OCI-LY1 (cell line): Measurements from ENCODE around the gene SLC46A3.

Source experiments
- H2AFZ ChIP-seq: fragments of 200-600 bp; sonication (generic), shearing (Covaris generic); 2 replicates; pipeline ENCODE4 v1.6.0; 2014; ENCODE audit warnings: antibody characterized with exemption, mild to moderate bottlenecking, low read length
- H3F3A ChIP-seq: fragments of 200-600 bp; sonication (generic), shearing (Covaris generic); 2 replicates; pipeline ENCODE4 v1.6.0; 2014; ENCODE audit warnings: mild to moderate bottlenecking, antibody characterized with exemption, low read length, moderate library complexity; ENCODE audit not compliant: insufficient read depth
- H3K27ac ChIP-seq: fragments of 200-600 bp; sonication (generic); 2 replicates; pipeline ENCODE4 v1.5.1; 2014; ENCODE audit warnings: low read length, mixed run types, mild to moderate bottlenecking, low read depth; ENCODE audit not compliant: poor library complexity, severe bottlenecking
- H3K27me3 ChIP-seq: fragments of 200-600 bp; sonication (generic); 2 replicates; pipeline ENCODE4 v1.6.0; 2014; ENCODE audit warnings: antibody characterized with exemption, mild to moderate bottlenecking, low read length, moderate library complexity; ENCODE audit not compliant: insufficient read depth
- H3K36me3 ChIP-seq: fragments of 200-600 bp; sonication (generic); 2 replicates; pipeline ENCODE4 v1.6.1; 2014; ENCODE audit warnings: mild to moderate bottlenecking, antibody characterized with exemption, low read length, moderate library complexity, mixed read lengths; ENCODE audit not compliant: insufficient read depth
- H3K4me1 ChIP-seq: fragments of 200-600 bp; sonication (generic); 2 replicates; pipeline ENCODE4 v1.5.1; 2014; ENCODE audit warnings: mild to moderate bottlenecking, low read length, moderate library complexity; ENCODE audit not compliant: insufficient read depth, severe bottlenecking
- H3K4me2 ChIP-seq: fragments of 200-600 bp; sonication (generic), shearing (Covaris generic); 2 replicates; pipeline ENCODE4 v1.6.1; 2014; ENCODE audit warnings: low read length
- H3K4me3 ChIP-seq: fragments of 200-600 bp; sonication (generic); 2 replicates; pipeline ENCODE4 v1.5.1; 2014; ENCODE audit warnings: low read length, low read depth, mild to moderate bottlenecking, mixed read lengths; ENCODE audit not compliant: poor library complexity, severe bottlenecking
- H3K79me2 ChIP-seq: fragments of 200-600 bp; shearing (Covaris generic); 2 replicates; pipeline ENCODE4 v1.6.1; 2016; ENCODE audit warnings: mixed run types, low read length, mixed read lengths; ENCODE audit not compliant: insufficient read depth
- H3K9ac ChIP-seq: fragments of 200-600 bp; sonication (generic), shearing (Covaris generic); 2 replicates; pipeline ENCODE4 v1.6.1; 2014; ENCODE audit warnings: mild to moderate bottlenecking, low read length, mixed read lengths
- H3K9me2 ChIP-seq: fragments of 200-600 bp; sonication (generic), shearing (Covaris generic); 2 replicates; pipeline ENCODE4 v1.6.1; 2014; ENCODE audit warnings: low read depth, mild to moderate bottlenecking, low read length, mixed read lengths
- H3K9me3 ChIP-seq: fragments of 200-600 bp; shearing (Covaris generic); 2 replicates; pipeline ENCODE4 v1.6.1; 2014; ENCODE audit warnings: low read length, mixed read lengths
- H4K20me1 ChIP-seq: fragments of 200-600 bp; sonication (generic), shearing (Covaris generic); 2 replicates; pipeline ENCODE4 v1.6.0; 2016; ENCODE audit warnings: mild to moderate bottlenecking, low read length; ENCODE audit not compliant: insufficient read depth
- CTCF ChIP-seq: fragments of 200-600 bp; sonication (generic), shearing (Covaris generic); IDR thresholded peaks from 2 replicates; pipeline ENCODE4 v1.5.1; 2017; ENCODE audit warnings: mild to moderate bottlenecking, antibody characterized with exemption, low read length, moderate library complexity, mixed read lengths
- EZH2 ChIP-seq: fragments of 200-600 bp; sonication (generic), shearing (Covaris generic); IDR thresholded peaks from 2 replicates; pipeline ENCODE4 v1.8.0; 2017; ENCODE audit warnings: borderline replicate concordance, mixed run types, mild to moderate bottlenecking, antibody characterized with exemption, low read length, moderate library complexity, mixed read lengths

Gene SLC46A3

GRCh38 chr13:28741084-28741491, 22.3 kb upstream of the SLC46A3 start:
- TF ChIP-seq EZH2 (no peak), CTCF (no peak)
- Histone ChIP-seq H3K9me2 (no peaks in the 10 kb centered on the region), H3K9ac (no peak overlapping the region), H3K4me1 (no peaks in the 10 kb centered on the region), H3K79me2 (no peaks in the 10 kb centered on the region), H3K4me3 (no peak overlapping the region), H3K9me3 (no peaks in the 10 kb centered on the region), H3K27ac (no peak overlapping the region), H2AFZ (no peak overlapping the region), H3K36me3 (no peaks in the 10 kb centered on the region), H3K4me2 (no peak overlapping the region), H4K20me1 (no peaks in the 10 kb centered on the region), H3K27me3 (no peaks in the 10 kb centered on the region), H3F3A (no peaks in the 10 kb centered on the region)

- no peak for TF ChIP-seq CTCF
- H3K79me2 ChIP-seq = no peaks in the 10 kb centered on the region
- H3K36me3 ChIP-seq = no peaks in the 10 kb centered on the region
Measured at GRCh38 chr13:28739376-28739775, 20.6 kb upstream of the SLC46A3 start.

DNA sequence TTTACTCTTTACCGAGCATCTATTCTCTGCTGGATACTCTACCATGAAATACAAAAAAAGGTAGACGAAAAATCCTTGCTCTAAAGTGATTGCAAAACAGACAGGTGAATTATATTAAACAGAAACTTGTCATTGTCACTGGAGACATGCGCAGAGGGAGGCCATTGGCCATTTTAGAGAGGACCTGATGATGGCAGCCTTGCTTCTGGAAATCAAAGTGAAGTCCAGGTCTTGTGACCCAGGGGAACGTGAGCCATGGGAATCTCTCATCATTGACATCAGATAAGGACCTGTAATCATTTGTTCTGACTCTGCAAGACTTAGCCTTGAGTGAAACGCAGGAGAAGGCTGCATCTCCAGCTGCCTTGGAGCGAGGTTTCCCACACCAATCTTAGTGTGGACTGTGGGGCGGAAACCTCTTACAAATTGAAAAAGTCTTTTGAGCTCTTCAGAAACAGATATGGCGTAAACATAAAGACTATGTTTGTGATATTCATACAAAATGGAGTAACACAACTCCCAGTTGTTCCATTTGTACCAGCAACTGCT, 16.8 kb upstream of the SLC46A3 start:
- Histone ChIP-seq H4K20me1 (no peaks in the 10 kb centered on the region), H3K79me2 (no peaks in the 10 kb centered on the region), H3K4me2 (no peak overlapping the region), H3F3A (no peaks in the 10 kb centered on the region), H3K4me3 (no peak overlapping the region), H2AFZ (no peak overlapping the region), H3K27ac (no peak overlapping the region), H3K9me3 (no peaks in the 10 kb centered on the region), H3K36me3 (no peaks in the 10 kb centered on the region), H3K9ac (no peak overlapping the region), H3K4me1 (no peaks in the 10 kb centered on the region), H3K9me2 (no peaks in the 10 kb centered on the region), H3K27me3 (no peaks in the 10 kb centered on the region)
- no peak for TF ChIP-seq CTCF
- TF ChIP-seq EZH2 = no peak

More at GRCh38 chr13:28739376-28739775, 20.6 kb upstream of the SLC46A3 start:
- no peak overlapping the region for H3K4me2 ChIP-seq
- H3K9me2 ChIP-seq = no peaks in the 10 kb centered on the region
- H3K4me1 ChIP-seq = no peaks in the 10 kb centered on the region
- H3K27ac ChIP-seq = no peak overlapping the region
- no peak overlapping the region for H3K9ac ChIP-seq
- no peaks in the 10 kb centered on the region for H3K9me3 ChIP-seq
- H3F3A ChIP-seq = no peaks in the 10 kb centered on the region
- H2AFZ ChIP-seq = no peak overlapping the region
- H3K4me3 ChIP-seq = no peak overlapping the region
- H3K27me3 ChIP-seq = no peaks in the 10 kb centered on the region
- H4K20me1 ChIP-seq = no peaks in the 10 kb centered on the region
